Neural progenitor cell (in vitro differentiated cells): ENCODE data around the gene TNFSF11. TPM values are rescaled to one million over a fixed set of nuclear protein-coding genes. Genes with fewer than 3 reads are reported as not detected.

Experiments
- DNase-seq: peaks from one replicate; pipeline ENCODE4 v3.0.0-alpha.2; 2016; ENCODE audit warnings: low spot score
- H2AFZ ChIP-seq: fragments of 200-600 bp; sonication (generic); replicated peaks from 2 replicates; pipeline ENCODE4 v1.6.1; 2016; ENCODE audit warnings: antibody characterized with exemption
- H3F3A ChIP-seq: fragments of 200-600 bp; sonication (generic); 2 replicates; pipeline ENCODE4 v1.6.1; 2016; ENCODE audit warnings: antibody characterized with exemption, low read depth
- H3K27ac ChIP-seq: fragments of 200-600 bp; sonication (generic); 2 replicates; pipeline ENCODE4 v1.5.1; 2016; ENCODE audit warnings: mild to moderate bottlenecking
- H3K27me3 ChIP-seq: fragments of 200-600 bp; sonication (generic); 2 replicates; pipeline ENCODE4 v1.6.1; 2016; ENCODE audit warnings: mild to moderate bottlenecking, moderate library complexity
- H3K36me3 ChIP-seq: fragments of 200-600 bp; sonication (generic); 2 replicates; pipeline ENCODE4 v1.5.1; 2016
- H3K4me1 ChIP-seq: fragments of 200-600 bp; sonication (generic); 2 replicates; pipeline ENCODE4 v1.6.1; 2016; ENCODE audit warnings: mixed run types
- H3K4me2 ChIP-seq: fragments of 200-600 bp; sonication (generic); 2 replicates; pipeline ENCODE4 v1.6.1; 2016
- H3K4me3 ChIP-seq: fragments of 200-600 bp; sonication (generic); 2 replicates; pipeline ENCODE4 v1.5.1; 2016
- H3K79me2 ChIP-seq: fragments of 200-600 bp; sonication (generic); 2 replicates; pipeline ENCODE4 v1.6.1; 2016; ENCODE audit warnings: low read depth
- H3K9ac ChIP-seq: fragments of 200-600 bp; sonication (generic); 2 replicates; pipeline ENCODE4 v1.6.1; 2016
- H3K9me3 ChIP-seq: fragments of 200-600 bp; sonication (generic); 2 replicates; pipeline ENCODE4 v1.5.1; 2016; ENCODE audit warnings: low read depth
- H4K20me1 ChIP-seq: fragments of 200-600 bp; sonication (generic); 2 replicates; pipeline ENCODE4 v1.6.1; 2016; ENCODE audit warnings: low read depth
- H3K27ac Mint-ChIP-seq: 3 replicates; pipeline ENCODE4 v1.8.0; 2021; ENCODE audit warnings: mixed read lengths
- H3K27me3 Mint-ChIP-seq: 2 replicates; pipeline ENCODE4 v1.8.0; 2022; ENCODE audit warnings: low read depth, mild to moderate bottlenecking, inconsistent platforms, moderate library complexity, mixed read lengths; ENCODE audit not compliant: insufficient read depth
- H3K36me3 Mint-ChIP-seq: 3 replicates; pipeline ENCODE4 v1.8.0; 2021; ENCODE audit warnings: mixed read lengths
- H3K4me1 Mint-ChIP-seq: 3 replicates; pipeline ENCODE4 v1.8.0; 2021; ENCODE audit warnings: mixed read lengths
- H3K4me3 Mint-ChIP-seq: 3 replicates; pipeline ENCODE4 v1.8.0; 2021; ENCODE audit warnings: mild to moderate bottlenecking, moderate library complexity, mixed read lengths
- H3K9me3 Mint-ChIP-seq: 3 replicates; pipeline ENCODE4 v1.8.0; 2020; ENCODE audit warnings: mixed read lengths
- CTCF ChIP-seq: fragments of 200-600 bp; sonication (generic); IDR thresholded peaks from 2 replicates; pipeline ENCODE4 v1.5.1; 2017; ENCODE audit warnings: antibody characterized with exemption, mild to moderate bottlenecking
- EZH2 ChIP-seq: fragments of 200-600 bp; sonication (generic); IDR thresholded peaks from 2 replicates; pipeline ENCODE4 v1.6.1; 2017; ENCODE audit warnings: antibody characterized with exemption, mild to moderate bottlenecking, moderate library complexity
- EZH2phosphoT487 ChIP-seq: fragments of 200-600 bp; sonication (generic); IDR thresholded peaks from 2 replicates; pipeline ENCODE4 v1.6.1; 2017; ENCODE audit warnings: antibody characterized with exemption
- total RNA-seq: library from RNA; depleted of rRNA; stranded (reverse); fragments of >200 nt; gene quantifications from 2 replicates; pipeline ENCODE4 v1.2.3, GENCODE V29; 2015; ENCODE audit warnings: low replicate concordance

Gene TNFSF11
- total RNA-seq, 1 donor from 2014 or later, result 0.21 TPM

GRCh38 chr13:42654722-42655121 lies 80.8 kb downstream of the TNFSF11 start:
- Histone ChIP-seq H3K79me2 (no peaks in the 10 kb centered on the region), H3K9ac (no peak overlapping the region), H3K4me1 (peaks cover 45% of the 10 kb centered on the region), H3K36me3 (no peaks in the 10 kb centered on the region), H3K9me3 (no peaks in the 10 kb centered on the region), H3K4me2 (no peak overlapping the region), H3K4me3 (no peak overlapping the region), H2AFZ (peak overlapping the region; percentile 59), H3K27me3 (no peaks in the 10 kb centered on the region), H3F3A (peaks cover 14% of the 10 kb centered on the region), H3K27ac (no peak overlapping the region), H4K20me1 (no peaks in the 10 kb centered on the region)
- H3K27me3 Mint-ChIP-seq, result no peaks in the 10 kb centered on the region
- H3K4me3 Mint-ChIP-seq, result no peak overlapping the region
- H3K4me1 Mint-ChIP-seq, result peaks cover 11% of the 10 kb centered on the region
- TF ChIP-seq EZH2, result no peak
- no peak for TF ChIP-seq CTCF
- TF ChIP-seq EZH2phosphoT487, result no peak
- no peaks in the 10 kb centered on the region for H3K9me3 Mint-ChIP-seq
- H3K27ac Mint-ChIP-seq, result no peak overlapping the region
- DNase-seq, result no peak
- no peaks in the 10 kb centered on the region for H3K36me3 Mint-ChIP-seq

DNA sequence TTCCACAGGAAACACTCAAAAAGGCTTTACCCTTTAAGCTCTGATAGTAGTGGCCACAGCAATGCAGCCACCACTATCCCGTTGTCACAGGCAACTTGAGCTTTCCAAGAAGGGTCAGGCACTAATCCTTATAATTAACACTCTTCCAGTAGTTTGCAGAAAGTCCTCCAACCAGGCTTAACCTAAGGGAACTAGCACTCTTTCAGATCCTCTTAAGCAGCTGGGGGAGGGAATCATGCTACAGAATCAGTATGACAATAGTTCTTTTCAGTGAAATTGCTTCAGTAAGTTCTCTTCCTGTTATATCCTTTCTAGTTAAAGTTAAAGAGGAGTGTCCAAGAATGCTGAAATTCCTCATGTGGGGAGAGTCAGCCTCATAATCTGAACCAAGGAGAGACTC lies 82.2 kb downstream of the TNFSF11 start:
- Histone ChIP-seq H3K79me2 (no peaks in the 10 kb centered on the region), H3F3A (peaks cover 14% of the 10 kb centered on the region), H3K4me2 (peak overlapping the region; percentile 55), H2AFZ (no peak overlapping the region), H3K9ac (no peak overlapping the region), H4K20me1 (no peaks in the 10 kb centered on the region), H3K4me1 (peaks cover 37% of the 10 kb centered on the region), H3K36me3 (no peaks in the 10 kb centered on the region), H3K4me3 (no peak overlapping the region), H3K27ac (peak overlapping the region; percentile 76), H3K9me3 (no peaks in the 10 kb centered on the region), H3K27me3 (no peaks in the 10 kb centered on the region)
- DNase-seq, result peak; percentile 79
- Mint-ChIP-seq H3K4me1 (peaks cover 11% of the 10 kb centered on the region), H3K4me3 (no peak overlapping the region), H3K9me3 (no peaks in the 10 kb centered on the region), H3K27me3 (no peaks in the 10 kb centered on the region), H3K27ac (no peak overlapping the region), H3K36me3 (no peaks in the 10 kb centered on the region)
- TF ChIP-seq CTCF, result no peak
- no peak for TF ChIP-seq EZH2
- no peak for TF ChIP-seq EZH2phosphoT487

GRCh38 chr13:42656958-42657357 lies 83.0 kb downstream of the TNFSF11 start:
- no peak overlapping the region for H2AFZ ChIP-seq
- TF ChIP-seq EZH2phosphoT487 (no peak), CTCF (no peak), EZH2 (no peak)

More at GRCh38 chr13:42656958-42657357, 83.0 kb downstream of the TNFSF11 start:
- Mint-ChIP-seq H3K9me3 (no peaks in the 10 kb centered on the region), H3K27me3 (no peaks in the 10 kb centered on the region), H3K4me3 (no peak overlapping the region), H3K27ac (no peak overlapping the region), H3K4me1 (peaks cover 11% of the 10 kb centered on the region), H3K36me3 (no peaks in the 10 kb centered on the region)
- Histone ChIP-seq H3K36me3 (no peaks in the 10 kb centered on the region), H3K4me2 (no peak overlapping the region), H3K27me3 (no peaks in the 10 kb centered on the region), H3K79me2 (no peaks in the 10 kb centered on the region), H4K20me1 (no peaks in the 10 kb centered on the region), H3K9me3 (no peaks in the 10 kb centered on the region), H3K4me3 (no peak overlapping the region), H3F3A (peaks cover 14% of the 10 kb centered on the region), H3K4me1 (peaks cover 37% of the 10 kb centered on the region), H3K9ac (no peak overlapping the region), H3K27ac (no peak overlapping the region)
- DNase-seq, result no peak

Other genes starting within 250 kb of the TNFSF11 start
- not detected in 2 replicates for gene FAM216B, start 207.4 kb downstream of the TNFSF11 start, total RNA-seq